Measurements from ENCODE around the gene PTGFRN.
"Not testable (repeated sequence)": the region's sequence is repeated elsewhere in the genome, so short reads cannot be mapped to it uniquely, and the experiment has no call there.

Gene PTGFRN

DNA sequence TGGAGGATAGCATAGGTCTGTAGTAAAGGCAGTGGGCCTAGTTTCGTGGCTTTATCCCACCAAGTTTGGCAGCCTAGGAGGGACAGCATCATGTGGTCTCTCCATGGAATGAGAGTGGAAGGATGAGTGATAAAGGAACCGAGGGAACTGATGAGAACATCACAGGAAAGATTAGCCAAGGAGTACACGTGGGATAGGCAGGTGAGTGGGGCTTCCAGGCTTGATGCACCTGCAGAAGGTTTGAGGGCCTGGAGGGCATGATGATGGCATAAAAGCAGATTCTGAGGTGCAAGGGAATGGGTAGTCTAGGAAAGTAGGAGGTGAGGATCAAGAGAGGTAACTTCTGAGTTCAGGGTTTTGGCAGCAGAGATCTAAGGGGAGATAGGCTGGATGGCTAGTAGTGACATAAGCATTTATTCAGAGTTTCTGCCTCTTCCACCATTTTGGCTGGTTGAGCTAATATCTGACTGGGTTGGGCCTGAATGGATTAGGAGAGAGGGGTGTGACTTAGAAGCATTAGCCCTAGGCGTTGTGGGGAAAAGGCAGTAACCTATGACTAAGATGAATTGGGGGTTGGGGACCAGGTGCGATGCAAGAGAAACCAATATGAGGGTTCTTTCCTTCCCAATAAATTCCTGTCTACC, 9.1 kb downstream of the PTGFRN start:
- DNase-seq = no peak

DNA sequence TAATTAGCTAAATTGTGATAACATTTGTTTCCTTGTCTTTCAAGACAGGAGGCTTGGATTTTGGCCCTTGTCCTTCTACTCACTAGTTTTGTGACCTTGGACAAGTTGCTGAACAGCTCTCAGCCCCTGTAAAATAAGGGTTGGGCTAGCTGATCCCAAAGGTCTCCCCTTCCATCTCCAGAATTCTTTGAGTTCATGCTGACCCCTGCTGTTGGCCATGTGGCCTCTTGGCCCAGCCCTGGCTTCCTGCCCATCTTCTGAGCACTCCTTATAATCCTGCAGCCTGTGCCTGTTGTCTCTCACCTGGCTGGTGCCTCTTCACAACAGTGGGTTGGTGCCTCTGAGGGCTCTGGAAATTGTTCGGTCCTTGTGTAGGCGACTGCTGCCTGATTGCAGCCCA, 10.1 kb downstream of the PTGFRN start:
- DNase-seq = peak; percentile 15

DNA sequence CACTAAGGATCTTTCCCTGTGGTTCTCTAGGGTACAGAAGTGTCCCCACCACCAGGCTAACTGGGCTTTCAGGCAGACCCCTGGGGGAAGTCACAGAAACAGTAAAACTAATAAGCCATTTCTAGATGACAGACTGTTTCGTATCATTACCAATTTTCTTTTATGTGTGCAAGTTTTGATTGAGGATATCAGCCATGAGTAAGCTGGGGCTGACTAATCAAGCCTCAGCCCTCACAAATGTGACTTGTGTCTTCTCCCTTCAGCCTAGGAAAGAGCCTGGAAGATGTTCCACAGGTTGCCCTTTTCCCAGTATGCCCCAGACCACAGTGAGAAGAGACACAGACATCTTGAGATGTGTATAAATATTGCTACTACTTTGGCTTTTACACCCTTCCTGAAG, 10.5 kb downstream of the PTGFRN start:
- no peak for DNase-seq

DNA sequence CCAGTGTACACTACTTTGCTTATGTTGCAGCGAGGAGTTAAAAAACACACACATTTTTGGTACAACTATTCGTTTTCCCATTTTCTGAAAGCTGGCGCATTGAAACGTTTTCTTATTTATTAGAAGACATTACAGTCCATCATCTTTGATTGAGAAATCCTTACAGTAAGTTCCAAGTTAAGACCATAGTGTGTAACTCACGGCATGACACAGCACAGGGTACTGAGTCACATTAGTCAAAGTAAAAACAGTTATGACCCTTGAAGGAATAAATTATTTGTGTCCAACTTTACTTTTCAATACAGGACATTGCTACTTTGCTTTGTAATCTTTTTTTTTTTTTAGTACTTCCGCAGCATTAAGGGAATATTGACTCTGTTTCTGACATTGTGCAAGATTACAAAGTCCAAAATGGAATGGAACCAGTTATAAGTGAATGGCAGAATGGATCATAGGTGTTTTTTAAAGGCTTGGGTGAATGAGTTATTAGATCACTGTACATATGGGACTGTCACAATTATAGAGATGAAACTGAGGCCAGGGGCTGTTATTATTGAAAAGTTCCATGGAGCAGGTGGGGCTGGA, 11.7 kb downstream of the PTGFRN start:
- no peak for DNase-seq

DNA sequence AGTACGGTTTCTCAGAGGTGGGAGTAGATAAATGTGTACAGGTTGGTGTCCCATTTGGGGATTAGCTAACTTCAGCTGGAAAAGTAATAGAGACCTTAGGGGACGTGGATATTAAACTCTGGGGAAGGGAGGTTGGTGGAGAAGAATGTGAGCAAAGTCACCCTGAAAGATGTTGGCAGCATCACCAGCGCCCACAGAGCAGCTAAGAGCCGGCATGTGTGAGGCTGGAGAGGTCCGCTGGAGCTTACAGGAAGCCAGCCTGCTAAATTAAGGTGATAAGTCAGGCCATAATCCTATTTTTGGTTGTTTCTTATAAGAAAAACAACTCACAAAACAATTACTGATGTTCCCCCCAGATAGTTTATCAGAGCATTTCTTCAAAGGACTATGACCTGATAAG, 12.2 kb downstream of the PTGFRN start:
- DNase-seq = no peak

DNA sequence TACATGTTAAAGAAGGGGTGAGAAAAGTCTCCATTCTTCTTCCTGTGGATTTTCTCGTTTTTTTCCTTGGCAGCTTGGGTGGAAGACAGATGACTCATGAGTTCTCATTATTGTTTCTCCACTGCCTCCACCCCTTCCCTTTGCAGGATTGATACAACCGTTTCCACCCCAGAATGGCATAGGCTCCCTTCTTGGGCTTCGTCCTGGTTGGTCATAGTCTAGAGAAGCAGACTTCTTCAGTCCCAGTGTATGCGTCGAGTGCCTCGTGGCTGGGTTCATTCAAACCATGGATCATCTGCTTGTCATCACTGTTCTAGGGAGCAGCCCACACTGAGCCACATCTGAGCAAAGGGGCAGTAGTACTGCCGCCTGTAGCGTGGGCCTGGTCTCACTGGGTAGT, 13.7 kb downstream of the PTGFRN start:
- no peak for DNase-seq

DNA sequence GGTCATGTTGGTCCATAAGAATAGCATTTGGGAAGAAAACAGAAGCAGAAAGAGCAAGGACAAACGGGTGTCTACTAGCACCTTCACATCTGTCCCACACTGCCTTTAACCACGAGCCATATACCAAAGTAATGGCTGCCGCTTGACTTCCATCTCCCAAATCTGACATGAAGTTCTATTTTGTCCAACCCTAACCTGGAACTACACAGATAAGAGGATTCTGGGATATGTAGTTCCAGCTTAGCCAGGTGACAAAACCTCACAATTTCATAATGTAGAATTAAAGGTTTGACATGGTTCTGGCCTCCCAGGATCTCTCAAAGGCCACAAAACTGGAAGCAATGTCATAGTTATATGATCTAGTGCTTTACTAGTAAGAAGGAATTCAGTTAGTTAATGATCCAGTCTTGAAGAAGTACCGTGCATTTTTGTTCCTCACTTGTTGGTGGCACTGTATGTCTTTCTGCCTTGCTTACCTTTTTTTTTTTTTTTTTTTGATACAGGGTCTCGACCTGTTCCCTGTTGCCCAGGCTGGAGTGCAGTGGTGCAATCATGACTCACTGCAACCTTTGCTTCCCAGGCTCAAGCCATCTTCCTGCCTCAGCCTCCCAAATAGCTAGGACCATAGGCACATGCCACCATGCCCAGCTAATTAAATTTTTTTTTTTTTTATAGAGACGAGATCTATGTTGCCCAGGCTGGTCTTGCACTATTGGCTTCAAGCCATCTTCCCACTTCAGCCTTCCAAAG, 17.5 kb downstream of the PTGFRN start:
- no peak for DNase-seq

DNA sequence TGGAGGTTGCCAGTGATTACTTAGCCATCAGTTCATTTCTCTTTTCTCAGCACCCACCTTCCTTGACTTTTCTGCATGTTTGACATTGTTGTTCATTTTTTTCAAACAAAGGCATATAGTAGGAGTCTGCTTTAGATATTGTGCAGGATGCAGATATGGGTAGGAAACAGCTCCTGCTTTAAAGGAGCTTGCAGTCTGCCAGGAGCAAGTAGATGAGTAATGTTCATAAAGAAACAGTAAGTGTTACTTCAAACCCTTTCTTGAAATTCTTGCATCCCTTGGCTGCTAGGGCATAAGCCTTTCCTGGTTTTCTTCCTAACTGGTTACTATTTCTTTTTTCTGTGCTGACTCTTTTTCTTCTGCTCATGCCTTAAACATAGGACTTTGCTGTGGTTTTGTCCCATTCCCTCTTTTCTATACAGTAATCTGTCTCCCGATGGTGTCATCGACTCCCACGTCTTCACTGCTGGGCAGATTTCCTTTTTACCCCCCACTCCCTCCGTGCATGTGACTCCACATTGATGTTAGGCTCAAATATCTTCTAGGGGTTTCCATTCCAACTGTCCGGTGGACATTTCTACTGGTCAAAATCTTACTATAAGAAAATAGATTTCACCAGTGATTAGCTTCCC, 20.4 kb downstream of the PTGFRN start:
- DNase-seq = no peak

DNA sequence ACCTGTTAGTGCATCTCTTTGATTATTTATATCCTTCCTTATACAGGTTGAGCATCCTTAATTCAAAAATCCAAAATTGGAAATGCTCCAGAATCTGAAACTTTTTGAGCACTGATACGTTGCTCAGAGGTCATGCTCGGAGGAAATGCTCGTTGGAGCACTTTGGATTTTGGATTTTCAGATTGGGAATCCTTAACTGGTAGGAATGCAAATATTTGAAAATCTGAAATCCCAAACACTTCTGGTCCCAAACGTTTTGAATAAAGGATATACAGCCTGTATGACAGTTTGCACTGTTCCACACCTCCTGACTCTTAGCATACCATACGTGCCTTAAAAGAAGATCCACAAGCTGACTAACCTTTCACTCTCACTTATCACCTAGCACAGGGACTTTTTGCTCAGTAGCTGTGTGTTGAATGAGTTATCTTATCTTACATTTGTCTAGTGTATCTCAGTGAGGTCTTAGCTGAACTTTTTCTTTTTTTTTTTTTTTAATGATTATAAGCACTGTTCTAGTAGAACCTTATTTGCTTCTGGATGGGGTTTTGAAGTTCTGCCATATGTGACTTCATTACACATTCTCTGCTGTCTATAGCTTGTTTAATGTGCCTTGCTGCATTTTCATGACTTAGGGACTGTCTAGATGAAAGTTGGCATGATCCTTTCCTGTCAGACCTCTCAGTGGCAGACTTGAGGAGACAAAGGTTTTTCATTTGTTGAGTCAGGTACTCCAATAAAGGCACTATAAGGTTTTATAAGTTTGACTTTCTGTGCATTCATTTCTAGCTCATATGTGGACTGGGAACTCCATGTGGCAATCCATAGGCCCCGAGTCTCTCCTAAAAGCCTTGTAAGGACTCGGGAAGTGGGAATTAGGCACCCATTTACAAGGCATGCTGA, 21.6 kb downstream of the PTGFRN start:
- DNase-seq = no peak

DNA sequence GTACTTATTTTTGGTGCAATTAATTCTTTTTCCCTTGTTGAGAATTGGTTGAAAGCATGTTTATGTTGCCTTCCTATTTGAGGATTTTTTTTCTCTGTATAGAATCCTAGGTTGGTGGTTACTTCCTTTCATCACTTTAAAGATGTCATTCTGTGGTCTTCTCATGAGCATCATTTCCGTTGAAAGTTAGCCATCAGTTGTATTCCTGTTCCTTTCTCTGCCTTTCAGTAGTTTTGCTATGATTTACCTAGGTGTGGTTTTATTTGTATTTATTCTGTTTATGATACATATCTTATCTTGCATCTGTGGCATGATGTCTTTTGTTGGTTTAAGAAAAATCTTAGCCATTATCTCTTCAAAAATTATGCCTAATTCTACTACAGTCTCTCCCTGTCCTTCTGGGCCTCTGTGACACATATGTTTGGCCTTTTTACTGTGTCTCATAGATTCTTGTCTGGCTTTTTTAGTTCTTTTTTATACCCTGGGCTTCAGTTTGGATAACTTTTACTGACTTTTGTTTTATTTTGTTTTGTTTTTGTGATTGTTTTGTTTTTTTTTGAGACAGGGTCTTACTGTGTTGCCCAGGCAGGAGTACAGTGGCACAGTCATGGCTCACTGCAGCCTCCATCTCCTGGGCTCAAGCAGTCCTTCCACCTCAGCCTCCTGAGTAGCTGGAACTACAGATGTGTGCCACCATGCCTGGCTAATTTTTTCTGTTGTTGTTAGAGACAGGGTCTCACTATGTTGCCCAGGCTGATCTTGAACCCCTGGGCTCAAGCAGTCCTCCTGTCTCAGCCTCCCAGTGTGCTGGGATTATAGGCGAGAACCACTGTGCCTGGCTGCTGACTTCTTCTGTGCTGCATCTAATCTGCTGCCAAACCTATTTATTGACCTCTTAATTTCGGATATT, 24.1 kb downstream of the PTGFRN start:
- peak; percentile 19 for DNase-seq

DNA sequence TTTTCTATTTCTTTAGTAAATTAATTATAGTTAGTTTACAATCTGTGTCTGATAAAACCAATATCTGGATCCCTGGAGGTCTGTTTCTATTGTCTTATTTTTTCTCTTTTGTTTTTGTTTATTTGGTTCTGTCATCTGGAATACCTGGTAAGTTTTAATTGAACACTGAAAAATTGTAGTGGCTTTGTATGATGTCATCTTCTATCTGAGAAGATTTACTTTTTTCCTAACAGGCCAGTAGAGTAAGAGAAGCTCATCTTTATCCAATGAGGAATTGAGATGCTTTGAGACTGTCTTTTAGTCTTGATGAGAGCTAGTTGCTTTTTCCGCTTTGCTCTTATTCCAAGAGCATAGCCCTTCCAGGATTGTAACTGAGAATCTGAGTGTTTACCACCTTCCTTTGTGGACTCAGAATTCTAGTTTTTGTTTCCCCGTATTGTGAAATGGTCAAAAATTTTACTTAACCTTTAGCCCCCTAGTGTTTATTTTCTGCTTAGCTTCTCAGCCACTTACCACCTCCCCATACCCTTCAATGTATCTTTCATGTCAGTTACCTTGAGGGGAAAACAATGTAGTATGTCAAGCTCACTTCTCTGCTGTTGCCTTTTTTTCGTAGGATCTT, 25.0 kb downstream of the PTGFRN start:
- DNase-seq = peak; percentile 77

DNA sequence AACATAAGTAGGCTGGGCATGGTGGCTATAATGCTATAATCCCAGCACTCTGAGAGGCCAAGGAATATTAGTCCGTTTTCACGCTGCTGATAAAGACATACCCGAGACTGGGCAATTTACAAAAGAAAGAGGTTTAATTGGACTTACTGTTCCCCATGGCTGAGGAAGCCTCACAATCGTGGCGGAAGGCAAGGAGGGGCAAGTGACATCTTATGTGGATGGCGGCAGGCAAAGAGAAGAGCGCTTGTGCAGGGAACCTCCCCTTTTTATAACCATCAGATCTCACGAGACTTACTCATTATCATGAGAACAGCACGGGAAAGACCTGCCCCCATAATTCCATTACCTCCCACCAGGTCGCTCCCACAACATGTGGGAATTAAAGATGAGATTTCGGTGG, 28.5 kb downstream of the PTGFRN start:
- no peak for DNase-seq

DNA sequence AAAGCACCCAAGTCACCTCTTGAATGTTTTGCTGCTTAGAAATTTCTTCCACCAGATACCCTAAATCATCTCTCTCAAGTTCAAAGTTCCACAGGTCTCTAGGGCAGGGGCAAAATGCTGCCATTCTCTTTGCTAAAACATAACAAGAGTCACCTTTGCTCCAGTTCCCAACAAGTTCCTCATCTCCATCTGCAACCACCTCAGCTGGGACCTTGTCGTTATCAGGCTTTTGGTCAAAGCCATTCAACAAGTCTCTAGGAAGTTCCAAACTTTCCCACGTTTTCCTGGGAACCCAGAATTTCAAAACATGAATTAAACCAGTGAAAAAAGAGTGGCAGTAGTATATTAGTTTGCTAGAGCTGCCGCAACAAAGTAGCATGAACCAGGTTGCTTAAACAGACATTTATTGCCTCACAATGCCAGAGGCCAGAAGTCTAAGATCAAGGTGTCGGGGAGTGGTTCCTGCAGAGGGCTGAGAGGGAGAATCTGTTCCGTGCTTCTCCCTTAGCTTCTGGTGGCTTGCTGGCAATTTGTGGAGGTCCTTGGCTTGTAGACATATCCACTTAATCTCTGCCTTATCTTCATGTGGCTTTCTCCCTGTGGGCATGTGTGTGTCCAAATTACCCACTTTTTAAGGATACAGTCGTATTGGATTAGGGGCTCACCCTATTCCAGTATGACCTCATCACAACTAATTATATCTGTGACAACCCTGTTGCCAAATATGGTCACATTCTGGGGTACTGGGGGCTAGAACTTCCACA, 30.2 kb downstream of the PTGFRN start:
- not testable (repeated sequence) for DNase-seq

DNA sequence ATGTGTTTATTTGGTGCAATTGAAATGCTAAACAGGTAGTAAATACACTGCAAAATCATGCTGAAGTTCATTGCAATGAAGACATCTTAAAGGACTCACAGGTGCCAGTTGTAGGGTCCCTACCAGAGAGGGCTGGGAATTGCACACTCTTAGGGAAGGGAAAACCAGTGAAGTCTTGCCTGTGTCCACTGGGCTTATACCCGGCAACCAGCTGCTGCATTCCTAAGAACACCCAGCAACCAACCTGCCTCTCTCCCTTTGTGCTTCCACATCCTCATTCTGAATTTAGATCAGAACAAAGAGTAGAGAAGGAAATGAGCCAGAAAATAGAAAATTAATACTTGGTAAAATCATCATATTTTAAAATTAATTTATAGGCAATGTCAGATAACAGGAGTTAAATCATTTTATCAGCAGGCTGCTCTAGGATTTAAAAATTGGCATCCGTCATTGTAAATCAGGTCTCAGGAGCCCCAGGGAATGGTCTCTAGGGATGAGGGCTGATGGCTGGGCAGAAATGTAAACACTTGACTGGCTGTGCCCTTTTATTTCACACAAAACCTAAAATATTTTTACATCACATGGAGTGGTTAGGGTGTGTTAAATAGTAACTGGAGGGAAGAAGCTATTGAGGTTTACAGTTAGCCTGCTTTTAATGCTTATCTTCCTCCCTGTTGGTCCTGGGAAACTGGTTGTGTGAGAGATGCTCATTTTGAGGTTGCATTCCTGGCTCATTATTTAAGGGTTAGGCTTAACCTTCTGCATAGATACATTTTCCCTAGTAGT, 31.3 kb downstream of the PTGFRN start:
- no peak for DNase-seq

DNA sequence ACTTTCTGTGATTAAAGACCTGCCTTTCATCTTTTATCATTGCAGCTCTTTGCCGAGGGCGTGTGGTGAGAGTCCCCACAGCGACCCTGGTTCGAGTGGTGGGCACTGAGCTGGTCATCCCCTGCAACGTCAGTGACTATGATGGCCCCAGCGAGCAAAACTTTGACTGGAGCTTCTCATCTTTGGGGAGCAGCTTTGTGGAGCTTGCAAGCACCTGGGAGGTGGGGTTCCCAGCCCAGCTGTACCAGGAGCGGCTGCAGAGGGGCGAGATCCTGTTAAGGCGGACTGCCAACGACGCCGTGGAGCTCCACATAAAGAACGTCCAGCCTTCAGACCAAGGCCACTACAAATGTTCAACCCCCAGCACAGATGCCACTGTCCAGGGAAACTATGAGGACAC, 32.0 kb downstream of the PTGFRN start:
- DNase-seq = no peak

DNA sequence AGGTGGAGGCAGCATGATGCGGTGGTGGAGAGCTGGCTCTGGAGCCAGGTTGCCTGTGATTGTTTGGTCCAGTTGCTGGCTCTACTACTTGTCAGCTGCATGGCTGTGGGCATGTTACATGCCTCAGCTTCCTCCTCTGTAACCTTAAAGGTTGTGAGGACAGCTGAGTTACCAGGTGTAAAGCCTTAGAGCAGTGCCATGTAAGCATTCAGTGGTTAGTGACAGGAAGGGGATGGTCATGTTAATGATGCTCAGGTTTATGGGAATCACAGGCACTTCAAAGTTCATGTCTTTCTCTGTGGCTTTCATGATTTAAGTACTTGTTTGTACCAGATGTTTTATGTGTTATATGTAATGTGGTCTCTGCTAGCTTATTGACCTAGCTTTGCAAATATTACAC, 32.6 kb downstream of the PTGFRN start:
- no peak for DNase-seq

DNA sequence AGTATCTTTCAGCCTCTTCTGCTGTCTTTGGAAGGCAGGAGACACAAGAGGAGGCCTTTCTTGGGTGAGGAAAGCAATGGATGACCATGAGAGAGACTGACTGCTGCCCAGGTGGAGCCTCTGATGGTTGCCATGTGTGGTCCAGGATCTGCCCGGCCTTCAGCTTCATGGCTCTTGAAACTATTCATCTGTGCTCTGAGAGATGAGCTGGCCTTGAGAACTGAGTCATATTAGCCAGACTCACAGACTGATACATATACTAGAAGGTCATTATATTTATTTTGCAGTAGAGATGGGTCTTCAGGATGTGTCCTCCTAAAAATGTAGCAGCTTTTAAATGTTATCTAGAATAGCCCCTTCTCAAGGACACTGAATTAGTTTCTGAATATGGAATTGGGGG, 33.7 kb downstream of the PTGFRN start:
- DNase-seq = no peak

DNA sequence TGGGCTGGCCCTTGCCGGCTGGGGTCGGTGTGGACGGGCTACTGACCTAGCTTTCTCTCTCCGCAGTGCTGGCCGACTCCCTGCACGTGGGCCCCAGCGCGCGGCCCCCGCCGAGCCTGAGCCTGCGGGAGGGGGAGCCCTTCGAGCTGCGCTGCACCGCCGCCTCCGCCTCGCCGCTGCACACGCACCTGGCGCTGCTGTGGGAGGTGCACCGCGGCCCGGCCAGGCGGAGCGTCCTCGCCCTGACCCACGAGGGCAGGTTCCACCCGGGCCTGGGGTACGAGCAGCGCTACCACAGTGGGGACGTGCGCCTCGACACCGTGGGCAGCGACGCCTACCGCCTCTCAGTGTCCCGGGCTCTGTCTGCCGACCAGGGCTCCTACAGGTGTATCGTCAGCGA, 34.9 kb downstream of the PTGFRN start:
- DNase-seq = no peak

DNA sequence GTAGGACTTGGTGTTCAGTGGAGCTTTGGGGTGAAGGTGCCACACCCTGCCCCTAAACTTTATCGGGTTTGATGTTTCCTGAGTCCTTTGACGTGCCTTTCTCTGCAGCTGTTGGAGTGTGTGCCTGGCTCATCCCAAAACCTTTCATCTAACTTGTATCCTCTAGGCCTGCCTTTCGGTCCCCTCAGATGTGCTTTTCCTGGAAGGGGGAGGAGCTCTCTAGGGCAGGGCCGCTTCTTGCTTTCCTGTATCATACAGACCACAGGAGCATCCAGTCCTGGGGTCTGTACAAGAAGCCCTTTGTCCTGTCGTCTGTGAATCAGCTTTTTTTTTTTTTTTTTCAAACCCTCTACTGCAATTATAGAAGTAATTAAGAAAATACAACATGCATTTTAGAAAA, 35.7 kb downstream of the PTGFRN start:
- no peak for DNase-seq

DNA sequence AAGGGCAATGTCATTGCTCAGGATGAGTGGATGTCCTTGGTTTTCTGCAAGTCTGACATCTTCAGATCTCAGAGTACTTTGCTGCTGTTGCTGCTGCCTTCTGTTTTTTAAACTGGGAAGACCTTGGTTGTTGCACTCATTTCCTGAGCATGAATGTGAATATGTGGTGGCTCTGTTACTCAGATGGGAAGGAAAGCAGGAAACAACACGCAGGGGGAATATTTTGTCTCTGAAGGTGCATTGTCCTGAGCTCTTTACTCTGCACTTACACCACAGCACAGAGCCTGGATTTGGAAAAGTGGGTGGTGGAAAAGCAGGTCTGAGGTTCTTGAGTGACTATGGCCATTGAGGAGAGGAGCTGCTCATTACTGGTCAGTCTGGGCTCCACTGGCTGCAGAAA, 36.3 kb downstream of the PTGFRN start:
- DNase-seq = no peak
